WTC11 (cell line): Measurements from ENCODE around the gene FLT1. TPM values are rescaled to one million over a fixed set of nuclear protein-coding genes. Genes with fewer than 3 reads are reported as not detected.

Experiments
- ATAC-seq: fragments of 200-7000 bp; cut with Tn5 transposase; 2 replicates; pipeline ENCODE4 v1.10.0; 2021; ENCODE audit warnings: mild to moderate bottlenecking, moderate library complexity
- CTCF ChIA-PET: fragments of 300-600 bp; sonication (Branson Sonifier 250); formaldehyde crosslinking; loops from one replicate; lab custom pipeline; 2021; ENCODE audit warnings: antibody characterized with exemption; lab: Charles Lee
- POLR2A ChIA-PET: fragments of 350-600 bp; sonication (Branson Sonifier 250); formaldehyde crosslinking; loops from one replicate; lab custom pipeline; 2021; ENCODE audit warnings: antibody characterized with exemption; lab: Charles Lee
- DNase-seq: peaks from one replicate; pipeline ENCODE4 v3.0.0; 2021; ENCODE audit warnings: low spot score
- H3K27ac Mint-ChIP-seq: 2 replicates; pipeline ENCODE4 v1.8.0; 2021; ENCODE audit warnings: mixed read lengths
- H3K27me3 Mint-ChIP-seq: 2 replicates; pipeline ENCODE4 v1.8.0; 2021; ENCODE audit warnings: low read depth, mild to moderate bottlenecking, moderate library complexity, mixed read lengths
- H3K36me3 Mint-ChIP-seq: 2 replicates; pipeline ENCODE4 v1.8.0; 2021; ENCODE audit warnings: mixed read lengths
- H3K4me1 Mint-ChIP-seq: 2 replicates; pipeline ENCODE4 v1.8.0; 2022; ENCODE audit warnings: mixed read lengths
- H3K4me3 Mint-ChIP-seq: 2 replicates; pipeline ENCODE4 v1.8.0; 2021; ENCODE audit warnings: mild to moderate bottlenecking, moderate library complexity, mixed read lengths
- H3K9me3 Mint-ChIP-seq: 2 replicates; pipeline ENCODE4 v1.8.0; 2021; ENCODE audit warnings: mixed read lengths
- ATF2 ChIP-seq: sonication (generic); formaldehyde crosslinking; IDR thresholded peaks from 2 replicates; pipeline ENCODE4 v1.8.1; 2022; ENCODE audit warnings: low read depth, missing genetic modification reagents, borderline replicate concordance
- CREM ChIP-seq: sonication (generic); formaldehyde crosslinking; IDR thresholded peaks from 2 replicates; pipeline ENCODE4 v1.8.1; 2022; ENCODE audit warnings: mild to moderate bottlenecking, missing genetic modification reagents, moderate library complexity
- ETV6 ChIP-seq: sonication (generic); formaldehyde crosslinking; IDR thresholded peaks from 2 replicates; pipeline ENCODE4 v1.8.1; 2022; ENCODE audit warnings: mild to moderate bottlenecking, missing genetic modification reagents
- FOXP1 ChIP-seq: sonication (generic); formaldehyde crosslinking; IDR thresholded peaks from 2 replicates; pipeline ENCODE4 v1.8.0; 2022; ENCODE audit warnings: missing genetic modification reagents, mild to moderate bottlenecking, moderate library complexity, borderline replicate concordance
- GTF2I ChIP-seq: fragments of 250-450 bp; sonication (Bioruptor Pico); conservative IDR thresholded peaks from 2 replicates; pipeline ENCODE4 v1.4.0; 2021; ENCODE audit warnings: mild to moderate bottlenecking
- JUN ChIP-seq: sonication (generic); formaldehyde crosslinking; IDR thresholded peaks from 2 replicates; pipeline ENCODE4 v1.8.0; 2023; ENCODE audit warnings: mild to moderate bottlenecking, missing genetic modification reagents
- KAT7 ChIP-seq: sonication (generic); formaldehyde crosslinking; IDR thresholded peaks from 2 replicates; pipeline ENCODE4 v1.8.1; 2023; ENCODE audit warnings: missing genetic modification reagents, mild to moderate bottlenecking, borderline replicate concordance
- SMAD3 ChIP-seq: sonication (generic); formaldehyde crosslinking; IDR thresholded peaks from 2 replicates; pipeline ENCODE4 v1.8.0; 2022; ENCODE audit warnings: missing genetic modification reagents, mild to moderate bottlenecking, borderline replicate concordance
- SP1 ChIP-seq: sonication (generic); formaldehyde crosslinking; conservative IDR thresholded peaks from 2 replicates; pipeline ENCODE4 v1.8.1; 2022; ENCODE audit warnings: missing genetic modification reagents
- ZBTB43 ChIP-seq: sonication (generic); formaldehyde crosslinking; IDR thresholded peaks from 2 replicates; pipeline ENCODE4 v1.8.1; 2023; ENCODE audit warnings: mild to moderate bottlenecking, missing genetic modification reagents
- ZMAT4 ChIP-seq: fragments of 250-450 bp; sonication (Bioruptor Pico); IDR thresholded peaks from 2 replicates; pipeline ENCODE4 v1.9.0; 2021; ENCODE audit warnings: mild to moderate bottlenecking
- ZNF416 ChIP-seq: fragments of 250-450 bp; sonication (Bioruptor Pico); IDR thresholded peaks from 2 replicates; pipeline ENCODE4 v1.9.0; 2021; ENCODE audit warnings: mild to moderate bottlenecking, inconsistent platforms
- total RNA-seq: library from RNA; stranded (reverse); gene quantifications from 3 replicates; pipeline ENCODE4 v1.2.3, GENCODE V29; 2021
- TF ChIP-seq, protein P1 (sequence below): sonication (generic); formaldehyde crosslinking; IDR thresholded peaks from 2 replicates; pipeline ENCODE4 v1.8.1; 2022; ENCODE audit warnings: missing genetic modification reagents, borderline replicate concordance
- TF ChIP-seq, protein P2 (sequence below): sonication (generic); formaldehyde crosslinking; IDR thresholded peaks from 2 replicates; pipeline ENCODE4 v1.8.1; 2022; ENCODE audit warnings: mild to moderate bottlenecking, missing genetic modification reagents, moderate library complexity, borderline replicate concordance
- TF ChIP-seq, protein P3 (sequence below): sonication (generic); formaldehyde crosslinking; IDR thresholded peaks from 2 replicates; pipeline ENCODE4 v1.8.0; 2023; ENCODE audit warnings: mild to moderate bottlenecking, missing genetic modification reagents
- TF ChIP-seq, protein P4 (sequence below): sonication (generic); formaldehyde crosslinking; IDR thresholded peaks from 2 replicates; pipeline ENCODE4 v1.8.0; 2022; ENCODE audit warnings: missing genetic modification reagents

FLT1 gene
- total RNA-seq, 1 experiment from 2014 or later: 66.3 TPM

DNA sequence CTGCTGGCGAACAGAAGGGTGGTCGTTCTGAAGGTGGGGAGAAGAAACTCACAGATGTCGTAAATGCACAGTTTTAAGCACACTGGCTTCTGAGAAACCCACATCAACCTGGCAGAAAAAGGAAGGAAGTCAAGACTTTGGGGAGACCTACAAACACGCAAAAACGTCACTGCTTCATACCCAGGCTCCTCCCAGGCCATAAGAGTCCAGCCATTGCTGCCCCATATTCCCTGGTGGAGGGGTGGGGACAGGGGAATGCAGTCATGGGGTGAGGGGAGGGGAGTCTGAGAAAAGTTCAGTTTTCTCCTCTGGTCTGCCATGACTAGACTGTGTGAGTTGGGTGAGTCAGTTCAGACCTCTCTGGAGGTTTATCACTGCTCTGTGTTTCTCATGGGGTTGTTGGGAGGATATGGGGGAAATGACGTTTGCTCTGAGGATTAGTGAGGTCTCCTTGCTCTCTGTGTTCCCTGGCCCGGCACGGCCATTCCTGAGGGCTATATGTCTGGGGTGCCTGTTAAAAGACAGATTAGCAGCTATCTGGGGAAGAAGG is 139.0 kb downstream of the FLT1 start:
- POLR2A ChIA-PET: no interaction called here
- peak overlapping the region; percentile 90 for H3K27ac Mint-ChIP-seq
- H3K9me3 Mint-ChIP-seq: no peaks in the 10 kb centered on the region
- ATAC-seq (peak; percentile 62), DNase-seq (no peak)
- H3K36me3 Mint-ChIP-seq: peaks cover 13% of the 10 kb centered on the region; the same call in 1 of the 2 replicates
- peaks cover 52% of the 10 kb centered on the region for H3K4me1 Mint-ChIP-seq
- no peaks in the 10 kb centered on the region for H3K27me3 Mint-ChIP-seq
- CTCF ChIA-PET: no interaction called here
- H3K4me3 Mint-ChIP-seq: no peak overlapping the region
- no peak for TF ChIP-seq KAT7 (CRISPR knock-in tag)
- no peak for TF ChIP-seq ATF2 (CRISPR knock-in tag)

DNA sequence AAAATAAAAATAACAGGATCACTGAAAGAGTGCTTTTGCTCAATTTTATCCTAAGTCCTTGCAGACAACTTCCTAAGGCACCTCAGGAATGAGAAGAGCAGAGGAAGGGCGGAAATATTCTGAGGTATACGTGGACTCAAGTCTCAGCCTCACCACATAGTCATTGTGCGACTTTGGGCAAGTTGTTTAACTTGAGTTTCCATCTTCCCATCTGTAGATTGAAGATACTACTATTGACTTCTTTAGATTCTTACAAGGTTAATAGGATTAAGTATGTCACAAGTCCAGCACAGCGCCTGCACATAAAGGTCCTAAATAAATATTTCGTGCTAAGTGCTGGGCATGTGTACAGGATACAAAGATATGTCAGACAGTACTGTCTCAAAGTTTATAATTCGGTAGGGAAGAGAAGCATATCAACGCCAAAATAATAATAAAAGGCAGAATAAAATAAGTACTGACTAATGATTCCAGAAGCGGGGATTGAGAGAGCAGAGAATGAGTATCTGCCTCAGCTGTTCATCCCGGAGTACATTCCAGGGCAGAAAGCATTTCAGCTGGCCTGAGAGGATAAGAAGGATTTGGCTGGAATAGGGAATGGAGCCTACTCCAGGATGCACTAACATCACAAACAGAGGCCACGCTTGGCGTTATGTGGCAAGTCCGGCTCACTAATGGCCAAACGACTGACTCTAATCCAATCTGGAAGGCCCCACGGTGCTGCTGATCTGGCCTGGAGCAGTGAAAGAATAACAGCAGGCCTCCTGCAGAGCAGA is 139.7 kb downstream of the FLT1 start:
- H3K4me1 Mint-ChIP-seq: peaks cover 56% of the 10 kb centered on the region
- TF ChIP-seq FOXP1 (CRISPR knock-in tag) (no peak), ZMAT4 (no peak), ZBTB43 (CRISPR knock-in tag) (no peak), CREM (no peak), SP1 (no peak), ETV6 (CRISPR knock-in tag) (no peak)
- TF ChIP-seq, protein P1, sequence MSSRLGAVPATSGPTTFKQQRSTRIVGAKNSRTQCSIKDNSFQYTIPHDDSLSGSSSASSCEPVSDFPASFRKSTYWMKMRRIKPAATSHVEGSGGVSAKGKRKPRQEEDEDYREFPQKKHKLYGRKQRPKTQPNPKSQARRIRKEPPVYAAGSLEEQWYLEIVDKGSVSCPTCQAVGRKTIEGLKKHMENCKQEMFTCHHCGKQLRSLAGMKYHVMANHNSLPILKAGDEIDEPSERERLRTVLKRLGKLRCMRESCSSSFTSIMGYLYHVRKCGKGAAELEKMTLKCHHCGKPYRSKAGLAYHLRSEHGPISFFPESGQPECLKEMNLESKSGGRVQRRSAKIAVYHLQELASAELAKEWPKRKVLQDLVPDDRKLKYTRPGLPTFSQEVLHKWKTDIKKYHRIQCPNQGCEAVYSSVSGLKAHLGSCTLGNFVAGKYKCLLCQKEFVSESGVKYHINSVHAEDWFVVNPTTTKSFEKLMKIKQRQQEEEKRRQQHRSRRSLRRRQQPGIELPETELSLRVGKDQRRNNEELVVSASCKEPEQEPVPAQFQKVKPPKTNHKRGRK (CRISPR knock-in tag): no peak
- TF ChIP-seq, protein P2, sequence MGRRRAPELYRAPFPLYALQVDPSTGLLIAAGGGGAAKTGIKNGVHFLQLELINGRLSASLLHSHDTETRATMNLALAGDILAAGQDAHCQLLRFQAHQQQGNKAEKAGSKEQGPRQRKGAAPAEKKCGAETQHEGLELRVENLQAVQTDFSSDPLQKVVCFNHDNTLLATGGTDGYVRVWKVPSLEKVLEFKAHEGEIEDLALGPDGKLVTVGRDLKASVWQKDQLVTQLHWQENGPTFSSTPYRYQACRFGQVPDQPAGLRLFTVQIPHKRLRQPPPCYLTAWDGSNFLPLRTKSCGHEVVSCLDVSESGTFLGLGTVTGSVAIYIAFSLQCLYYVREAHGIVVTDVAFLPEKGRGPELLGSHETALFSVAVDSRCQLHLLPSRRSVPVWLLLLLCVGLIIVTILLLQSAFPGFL: no peak
- TF ChIP-seq, all 79 proteins: peak for 0
- Mint-ChIP-seq H3K9me3 (no peaks in the 10 kb centered on the region), H3K36me3 (peaks cover 13% of the 10 kb centered on the region; the same call in 1 of the 2 replicates), H3K27ac (peak overlapping the region; percentile 90), H3K4me3 (no peak overlapping the region), H3K27me3 (no peaks in the 10 kb centered on the region)
- POLR2A ChIA-PET: no interaction called here
- CTCF ChIA-PET: no interaction called here
- ATAC-seq: peak; percentile 18; the same call in 1 of the 2 replicates
- DNase-seq: no peak

DNA sequence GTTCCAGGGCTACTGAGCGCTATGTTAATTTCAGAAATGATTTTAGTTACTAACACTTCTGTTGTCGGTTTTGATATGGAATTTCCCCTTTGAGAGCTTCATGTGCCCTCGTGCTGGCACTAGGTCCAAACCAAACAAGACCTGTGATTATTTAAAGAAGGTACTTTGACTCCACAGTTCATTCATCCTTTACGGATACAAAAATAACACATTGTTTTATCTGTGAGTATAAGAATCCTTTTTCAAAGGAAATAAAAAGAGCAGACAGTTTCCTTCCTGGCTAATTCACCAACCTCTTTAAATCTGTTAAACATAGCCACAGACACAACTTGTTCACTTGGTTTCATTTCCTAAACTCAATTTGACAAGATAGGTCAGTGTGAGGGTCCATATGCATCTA is 141.2 kb downstream of the FLT1 start:
- ChIA-PET POLR2A (no interaction called here), CTCF (no interaction called here)

More for the DNA sequence above, 141.2 kb downstream of the FLT1 start:
- TF ChIP-seq GTF2I (CRISPR knock-in tag) (no peak), JUN (CRISPR knock-in tag) (no peak), SMAD3 (CRISPR knock-in tag) (no peak), ZNF416 (CRISPR knock-in tag) (no peak)
- TF ChIP-seq, protein P3, sequence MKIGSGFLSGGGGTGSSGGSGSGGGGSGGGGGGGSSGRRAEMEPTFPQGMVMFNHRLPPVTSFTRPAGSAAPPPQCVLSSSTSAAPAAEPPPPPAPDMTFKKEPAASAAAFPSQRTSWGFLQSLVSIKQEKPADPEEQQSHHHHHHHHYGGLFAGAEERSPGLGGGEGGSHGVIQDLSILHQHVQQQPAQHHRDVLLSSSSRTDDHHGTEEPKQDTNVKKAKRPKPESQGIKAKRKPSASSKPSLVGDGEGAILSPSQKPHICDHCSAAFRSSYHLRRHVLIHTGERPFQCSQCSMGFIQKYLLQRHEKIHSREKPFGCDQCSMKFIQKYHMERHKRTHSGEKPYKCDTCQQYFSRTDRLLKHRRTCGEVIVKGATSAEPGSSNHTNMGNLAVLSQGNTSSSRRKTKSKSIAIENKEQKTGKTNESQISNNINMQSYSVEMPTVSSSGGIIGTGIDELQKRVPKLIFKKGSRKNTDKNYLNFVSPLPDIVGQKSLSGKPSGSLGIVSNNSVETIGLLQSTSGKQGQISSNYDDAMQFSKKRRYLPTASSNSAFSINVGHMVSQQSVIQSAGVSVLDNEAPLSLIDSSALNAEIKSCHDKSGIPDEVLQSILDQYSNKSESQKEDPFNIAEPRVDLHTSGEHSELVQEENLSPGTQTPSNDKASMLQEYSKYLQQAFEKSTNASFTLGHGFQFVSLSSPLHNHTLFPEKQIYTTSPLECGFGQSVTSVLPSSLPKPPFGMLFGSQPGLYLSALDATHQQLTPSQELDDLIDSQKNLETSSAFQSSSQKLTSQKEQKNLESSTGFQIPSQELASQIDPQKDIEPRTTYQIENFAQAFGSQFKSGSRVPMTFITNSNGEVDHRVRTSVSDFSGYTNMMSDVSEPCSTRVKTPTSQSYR (CRISPR knock-in tag): no peak
- TF ChIP-seq, protein P4, sequence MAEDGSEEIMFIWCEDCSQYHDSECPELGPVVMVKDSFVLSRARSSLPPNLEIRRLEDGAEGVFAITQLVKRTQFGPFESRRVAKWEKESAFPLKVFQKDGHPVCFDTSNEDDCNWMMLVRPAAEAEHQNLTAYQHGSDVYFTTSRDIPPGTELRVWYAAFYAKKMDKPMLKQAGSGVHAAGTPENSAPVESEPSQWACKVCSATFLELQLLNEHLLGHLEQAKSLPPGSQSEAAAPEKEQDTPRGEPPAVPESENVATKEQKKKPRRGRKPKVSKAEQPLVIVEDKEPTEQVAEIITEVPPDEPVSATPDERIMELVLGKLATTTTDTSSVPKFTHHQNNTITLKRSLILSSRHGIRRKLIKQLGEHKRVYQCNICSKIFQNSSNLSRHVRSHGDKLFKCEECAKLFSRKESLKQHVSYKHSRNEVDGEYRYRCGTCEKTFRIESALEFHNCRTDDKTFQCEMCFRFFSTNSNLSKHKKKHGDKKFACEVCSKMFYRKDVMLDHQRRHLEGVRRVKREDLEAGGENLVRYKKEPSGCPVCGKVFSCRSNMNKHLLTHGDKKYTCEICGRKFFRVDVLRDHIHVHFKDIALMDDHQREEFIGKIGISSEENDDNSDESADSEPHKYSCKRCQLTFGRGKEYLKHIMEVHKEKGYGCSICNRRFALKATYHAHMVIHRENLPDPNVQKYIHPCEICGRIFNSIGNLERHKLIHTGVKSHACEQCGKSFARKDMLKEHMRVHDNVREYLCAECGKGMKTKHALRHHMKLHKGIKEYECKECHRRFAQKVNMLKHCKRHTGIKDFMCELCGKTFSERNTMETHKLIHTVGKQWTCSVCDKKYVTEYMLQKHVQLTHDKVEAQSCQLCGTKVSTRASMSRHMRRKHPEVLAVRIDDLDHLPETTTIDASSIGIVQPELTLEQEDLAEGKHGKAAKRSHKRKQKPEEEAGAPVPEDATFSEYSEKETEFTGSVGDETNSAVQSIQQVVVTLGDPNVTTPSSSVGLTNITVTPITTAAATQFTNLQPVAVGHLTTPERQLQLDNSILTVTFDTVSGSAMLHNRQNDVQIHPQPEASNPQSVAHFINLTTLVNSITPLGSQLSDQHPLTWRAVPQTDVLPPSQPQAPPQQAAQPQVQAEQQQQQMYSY: no peak
- Mint-ChIP-seq H3K4me1 (peaks cover 55% of the 10 kb centered on the region), H3K9me3 (no peaks in the 10 kb centered on the region), H3K27me3 (no peaks in the 10 kb centered on the region), H3K27ac (no peak overlapping the region), H3K36me3 (peaks cover 13% of the 10 kb centered on the region; the same call in 1 of the 2 replicates), H3K4me3 (no peak overlapping the region)
- DNase-seq: no peak
- no peak for ATAC-seq
